ENCODE measurements around the gene GUCY1B1. TPM values are rescaled to one million over a fixed set of nuclear protein-coding genes. Genes with fewer than 3 reads are reported as not detected.

Gene GUCY1B1
- total and polyA plus RNA-seq, 8 donors, result 3.9 to 18.1 (median 5.4) TPM

- peaks cover 0 to 4% (median 4%) of the 10 kb centered on the region in 3 donors for H3K4me1 ChIP-seq
- WGBS, 2 donors, result 90 to 91% methylated on average over 3 of the region's 3 CpGs
- H3K36me3 ChIP-seq, result no peaks in the 10 kb centered on the region
- H3K4me3 ChIP-seq, result peak overlapping the region in 1 of 4 donors; percentile 73
- intact Hi-C loops (cut with DNase I), result no loop called here
- no peaks in the 10 kb centered on the region for H3K9me3 ChIP-seq
- no peak for TF ChIP-seq CTCF (IDR thresholded peaks at IDR 0.05)
- H3K27ac ChIP-seq, result no peak overlapping the region
- DNase-seq, result no peak
- no peak for ATAC-seq
- no peaks in the 10 kb centered on the region for H3K27me3 ChIP-seq
- no peak for FAIRE-seq
Measured at GRCh38 chr4:155761047-155761446, 2.2 kb downstream of the GUCY1B1 start.

- FAIRE-seq (no peak), DNase-seq (no peak)
- intact Hi-C loops (cut with DNase I), result no loop called here
Measured at GRCh38 chr4:155761916-155762315, 3.1 kb downstream of the GUCY1B1 start.

DNA sequence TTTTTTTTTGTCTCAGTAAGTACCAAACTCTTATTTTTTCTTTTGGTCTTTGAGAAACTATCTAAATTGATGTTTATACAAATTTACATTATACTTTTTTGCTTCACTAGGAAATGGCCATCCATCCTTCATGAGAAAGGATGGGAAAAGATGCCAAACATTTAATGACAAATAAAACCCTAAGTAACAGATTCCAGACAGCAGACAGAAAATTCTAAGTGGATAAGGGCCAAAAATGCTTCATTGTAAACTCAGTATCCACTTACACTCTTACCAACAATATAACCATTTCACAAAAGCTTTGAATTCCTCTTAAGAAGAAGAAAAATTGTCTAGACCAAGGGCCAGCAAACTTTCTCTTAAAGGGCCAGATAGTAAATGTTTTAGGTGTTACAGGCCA, 3.5 kb downstream of the GUCY1B1 start:
- Histone ChIP-seq H3K4me1 (peaks cover 0 to 4% (median 4%) of the 10 kb centered on the region in 3 donors), H3K9me3 (no peaks in the 10 kb centered on the region), H3K27me3 (no peaks in the 10 kb centered on the region), H3K4me3 (no peak overlapping the region), H3K36me3 (no peaks in the 10 kb centered on the region), H3K27ac (no peak overlapping the region)
- ATAC-seq (no peak), FAIRE-seq (no peak), DNase-seq (no peak)
- intact Hi-C loops (cut with DNase I), result no loop called here
- no peak for TF ChIP-seq CTCF (IDR thresholded peaks at IDR 0.05)

More at GRCh38 chr4:155761916-155762315, 3.1 kb downstream of the GUCY1B1 start:
- TF ChIP-seq CTCF (IDR thresholded peaks at IDR 0.05), result no peak
- ATAC-seq, result no peak
- H3K27ac ChIP-seq, result no peak overlapping the region
- no peaks in the 10 kb centered on the region for H3K27me3 ChIP-seq
- H3K9me3 ChIP-seq, result no peaks in the 10 kb centered on the region
- H3K4me3 ChIP-seq, result no peak overlapping the region
- peaks cover 0 to 4% (median 4%) of the 10 kb centered on the region in 3 donors for H3K4me1 ChIP-seq
- no peaks in the 10 kb centered on the region for H3K36me3 ChIP-seq

DNA sequence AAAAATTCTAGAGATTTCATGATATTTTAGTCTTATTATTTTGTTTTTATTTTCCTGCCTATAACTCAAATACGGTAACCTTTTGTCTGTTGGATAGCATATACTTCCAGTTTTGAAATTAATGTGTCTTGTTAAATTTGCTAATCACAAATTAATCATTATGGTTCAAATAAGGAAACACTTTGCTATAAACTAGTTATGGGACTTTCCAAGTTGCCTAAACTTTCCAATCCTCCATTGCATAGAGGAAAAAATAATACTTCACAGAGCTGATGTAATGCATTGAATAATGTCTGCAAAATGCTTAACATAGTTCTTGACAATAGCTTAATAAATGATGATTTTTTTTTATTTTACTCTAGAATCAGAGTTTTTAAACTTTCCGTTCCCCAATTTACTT, 4.7 kb downstream of the GUCY1B1 start:
- Histone ChIP-seq H3K4me3 (no peak overlapping the region), H3K27me3 (no peaks in the 10 kb centered on the region), H3K4me1 (peaks cover 0 to 5% (median 4%) of the 10 kb centered on the region in 3 donors), H3K36me3 (no peaks in the 10 kb centered on the region), H3K27ac (no peak overlapping the region), H3K9me3 (no peaks in the 10 kb centered on the region)
- intact Hi-C loops (cut with DNase I), result no loop called here
- no peak for DNase-seq
- no peak for FAIRE-seq
- ATAC-seq, result no peak
- WGBS, 2 donors, result 83 to 84% methylated on average over 2 of the region's 2 CpGs
- no peak for TF ChIP-seq CTCF (IDR thresholded peaks at IDR 0.05)

DNA sequence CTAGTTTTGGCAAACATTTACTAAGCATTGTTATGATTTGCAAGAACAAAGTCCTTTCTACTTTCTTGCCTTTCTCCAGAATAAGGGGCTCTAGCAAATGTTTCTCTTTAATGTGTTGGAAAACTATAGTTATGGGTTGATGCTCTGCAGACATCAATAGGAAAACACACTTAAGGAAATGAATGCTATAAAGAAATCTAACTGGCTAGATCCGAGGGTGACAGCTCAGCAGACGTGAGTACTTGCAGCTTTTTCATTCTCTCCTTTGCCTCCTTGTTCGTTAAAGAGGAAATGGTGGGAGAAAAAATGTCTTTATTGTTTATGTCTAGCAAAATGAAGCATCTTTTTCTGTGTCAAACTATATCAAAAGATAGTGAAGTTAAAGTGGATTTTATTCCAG, 6.3 kb downstream of the GUCY1B1 start:
- 72 to 74% methylated on average over 3 of the region's 3 CpGs for WGBS, 2 donors
- ATAC-seq, result no peak
- FAIRE-seq, result no peak
- H3K4me1 ChIP-seq, result peaks cover 0 to 13% (median 4%) of the 10 kb centered on the region in 3 donors
- no peak overlapping the region for H3K4me3 ChIP-seq
- H3K27me3 ChIP-seq, result no peaks in the 10 kb centered on the region
- no peaks in the 10 kb centered on the region for H3K9me3 ChIP-seq
- intact Hi-C loops (cut with DNase I), result no loop called here
- no peak overlapping the region for H3K27ac ChIP-seq
- DNase-seq, result no peak
- H3K36me3 ChIP-seq, result no peaks in the 10 kb centered on the region
- TF ChIP-seq CTCF (IDR thresholded peaks at IDR 0.05), result no peak

All from pancreas (tissue), 10 donors.